ENCODE measurements around the gene CD81. TPM values are rescaled to one million over a fixed set of nuclear protein-coding genes. Genes with fewer than 3 reads are reported as not detected.

The CD81 gene, protein sequence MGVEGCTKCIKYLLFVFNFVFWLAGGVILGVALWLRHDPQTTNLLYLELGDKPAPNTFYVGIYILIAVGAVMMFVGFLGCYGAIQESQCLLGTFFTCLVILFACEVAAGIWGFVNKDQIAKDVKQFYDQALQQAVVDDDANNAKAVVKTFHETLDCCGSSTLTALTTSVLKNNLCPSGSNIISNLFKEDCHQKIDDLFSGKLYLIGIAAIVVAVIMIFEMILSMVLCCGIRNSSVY
- 100 to 1,000 TPM; 605 to 708 TPM for total RNA-seq
- polyA plus RNA-seq: 100 to 1,000 TPM; 412 to 679 TPM
- long read RNA-seq, donor 1, full-length matches to known transcripts: 457 of 502 reads
- long read RNA-seq, donor 1, partial matches to known transcripts: 20 of 502 reads
- long read RNA-seq, donor 1, other reads (novel, unspliced or antisense): 25 of 502 reads
- long read RNA-seq, donor 2, transcript CD81-206 (2 exons, 898 nt): minor isoform, 6 of 276 reads
- long read RNA-seq, donor 2, transcript CD81-204 (5 exons, 940 nt): minor isoform, 12 of 276 reads
- long read RNA-seq, donor 2, transcript CD81-207 (6 exons, 890 nt): minor isoform, 12 of 276 reads
- long read RNA-seq, donor 2, transcript CD81-201 (8 exons, 1,520 nt): major isoform, 114 of 276 reads
- long read RNA-seq, donor 2, partial matches to known transcripts: 132 of 276 reads
- long read RNA-seq, donor 2, other reads (novel, unspliced or antisense): 0 of 276 reads
- long read RNA-seq, donor 3, transcript CD81-207 (6 exons, 890 nt): minor isoform, 6 of 416 reads
- long read RNA-seq, donor 3, transcript CD81-204 (5 exons, 940 nt): minor isoform, 24 of 416 reads
- long read RNA-seq, donor 3, transcript CD81-206 (2 exons, 898 nt): minor isoform, 7 of 416 reads
- long read RNA-seq, donor 3, transcript CD81-201 (8 exons, 1,520 nt): major isoform, 239 of 416 reads
- long read RNA-seq, donor 3, partial matches to known transcripts: 118 of 416 reads
- long read RNA-seq, donor 3, other reads (novel, unspliced or antisense): 22 of 416 reads
- long read RNA-seq, donor 4, transcript CD81-207 (6 exons, 890 nt): minor isoform, 12 of 220 reads
- long read RNA-seq, donor 4, transcript CD81-206 (2 exons, 898 nt): minor isoform, 12 of 220 reads
- long read RNA-seq, donor 4, transcript CD81-204 (5 exons, 940 nt): minor isoform, 20 of 220 reads
- long read RNA-seq, donor 4, transcript CD81-201 (8 exons, 1,520 nt): major isoform, 125 of 220 reads
- long read RNA-seq, donor 4, partial matches to known transcripts: 43 of 220 reads
- long read RNA-seq, donor 4, other reads (novel, unspliced or antisense): 5 of 220 reads
- long read RNA-seq, donor 5, transcript CD81-201 (8 exons, 1,520 nt): major isoform, 553 of 849 reads
- long read RNA-seq, donor 5, transcript CD81-204 (5 exons, 940 nt): minor isoform, 13 of 849 reads
- long read RNA-seq, donor 5, transcript CD81-207 (6 exons, 890 nt): minor isoform, 7 of 849 reads
- long read RNA-seq, donor 5, partial matches to known transcripts: 235 of 849 reads
- long read RNA-seq, donor 5, other reads (novel, unspliced or antisense): 34 of 849 reads

DNA sequence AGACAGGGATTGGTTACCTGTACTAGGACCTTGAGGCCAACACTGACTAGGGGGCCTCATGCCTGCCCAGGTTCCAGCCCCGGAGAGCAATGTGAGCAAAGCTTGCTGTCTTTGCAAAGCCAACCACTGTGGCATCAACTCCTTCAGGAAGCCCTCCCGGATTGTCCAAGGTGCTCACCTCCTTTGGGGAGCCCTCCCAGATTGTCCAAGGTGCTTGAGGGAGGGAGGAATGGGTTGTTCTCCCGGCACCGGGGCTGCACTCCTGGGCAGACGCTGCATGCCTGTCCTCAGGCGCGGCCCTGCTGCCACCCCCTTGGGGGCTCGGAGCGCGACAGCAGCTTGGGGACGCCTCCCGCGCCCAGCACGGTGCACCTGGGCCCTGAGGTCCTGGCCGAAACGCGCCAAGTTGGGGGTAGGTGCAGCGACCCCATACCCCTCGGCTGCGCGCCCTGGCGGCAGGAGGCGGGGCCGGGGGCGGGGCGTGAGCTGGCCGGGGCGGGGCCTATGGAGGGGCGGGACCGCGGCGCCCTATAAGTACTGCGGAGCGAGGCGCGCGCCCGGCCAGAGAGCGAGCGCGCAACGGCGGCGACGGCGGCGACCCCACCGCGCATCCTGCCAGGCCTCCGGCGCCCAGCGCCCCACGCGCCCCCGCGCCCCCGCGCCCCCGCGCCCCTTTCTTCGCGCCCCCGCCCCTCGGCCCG is at the start of gene CD81:
CD81 (plus strand) TSS at position 560 of the 701 bp plus-strand sequence. CDS start 240 bp downstream, outside the sequence.
- H3K27me3 ChIP-seq (ENCODE audit: control insufficient read depth in 3 of 3, insufficient read depth in 3 of 3, low read length in 2 of 3): no peaks in the 10 kb centered on the region
- H3K27ac ChIP-seq (ENCODE audit: low read depth in 1 of 2, low read length in 1 of 2): peak within 1 kb of the TSS; percentile 98 to 99
- peak within 1 kb of the TSS; percentile 81 for H3K4me3 ChIP-seq
- WGBS, 2 donors: 7 to 13% methylated on average over 14 to 64 of the region's 65 CpGs
- DNase-seq: peak; percentile 63 to 78 (median 64)
- peak; percentile 68 for ATAC-seq (ENCODE audit: insufficient read depth, low FRiP score)
- H3K9me3 ChIP-seq (ENCODE audit: control insufficient read depth in 4 of 4, insufficient read depth in 3 of 4, low read length in 3 of 4): no peaks in the 10 kb centered on the region
- TF ChIP-seq, protein P1, sequence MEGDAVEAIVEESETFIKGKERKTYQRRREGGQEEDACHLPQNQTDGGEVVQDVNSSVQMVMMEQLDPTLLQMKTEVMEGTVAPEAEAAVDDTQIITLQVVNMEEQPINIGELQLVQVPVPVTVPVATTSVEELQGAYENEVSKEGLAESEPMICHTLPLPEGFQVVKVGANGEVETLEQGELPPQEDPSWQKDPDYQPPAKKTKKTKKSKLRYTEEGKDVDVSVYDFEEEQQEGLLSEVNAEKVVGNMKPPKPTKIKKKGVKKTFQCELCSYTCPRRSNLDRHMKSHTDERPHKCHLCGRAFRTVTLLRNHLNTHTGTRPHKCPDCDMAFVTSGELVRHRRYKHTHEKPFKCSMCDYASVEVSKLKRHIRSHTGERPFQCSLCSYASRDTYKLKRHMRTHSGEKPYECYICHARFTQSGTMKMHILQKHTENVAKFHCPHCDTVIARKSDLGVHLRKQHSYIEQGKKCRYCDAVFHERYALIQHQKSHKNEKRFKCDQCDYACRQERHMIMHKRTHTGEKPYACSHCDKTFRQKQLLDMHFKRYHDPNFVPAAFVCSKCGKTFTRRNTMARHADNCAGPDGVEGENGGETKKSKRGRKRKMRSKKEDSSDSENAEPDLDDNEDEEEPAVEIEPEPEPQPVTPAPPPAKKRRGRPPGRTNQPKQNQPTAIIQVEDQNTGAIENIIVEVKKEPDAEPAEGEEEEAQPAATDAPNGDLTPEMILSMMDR (IDR thresholded peaks at IDR 0.05; ENCODE audit: control extremely low read depth, extremely low read depth): no peak
- H3K4me1 ChIP-seq (ENCODE audit: control insufficient read depth in 5 of 5, insufficient read depth in 5 of 5, low read length in 5 of 5): peaks cover 11 to 39% (median 22%) of the 10 kb centered on the region in 5 donors
- peaks cover 0 to 4% (median 1%) of the 10 kb centered on the region in 4 donors for H3K36me3 ChIP-seq (ENCODE audit: control insufficient read depth in 4 of 4, insufficient read depth in 4 of 4, low read length in 4 of 4)
- H3K9ac ChIP-seq (ENCODE audit: insufficient read depth in 1 of 2, low read length in 2 of 2): peak within 1 kb of the TSS; percentile 94 to 99

DNA sequence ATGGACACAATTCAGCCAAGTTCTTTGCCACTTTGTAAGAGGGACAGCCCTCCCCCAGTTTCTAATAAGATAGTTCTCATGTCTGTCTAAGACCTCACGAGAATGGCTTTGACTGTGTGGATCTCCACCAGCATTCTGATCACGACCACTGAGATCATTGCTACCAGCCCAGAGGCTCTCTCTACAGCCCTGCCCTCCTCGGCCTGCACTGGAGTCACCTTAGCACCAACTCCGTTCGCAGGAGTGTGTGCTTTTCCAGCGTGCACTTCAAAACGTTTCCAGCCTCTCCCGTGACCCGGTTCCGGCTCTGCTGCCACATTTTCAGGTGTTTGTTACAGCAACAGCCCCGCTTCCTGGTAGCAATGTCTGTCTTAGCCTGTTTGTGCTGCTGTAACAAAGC is 49.1 kb upstream of the CD81 start:
- Histone ChIP-seq H3K27me3 (ENCODE audit: control insufficient read depth in 3 of 3, insufficient read depth in 3 of 3, low read length in 2 of 3) (no peaks in the 10 kb centered on the region), H3K9me3 (ENCODE audit: control insufficient read depth in 4 of 4, insufficient read depth in 3 of 4, low read length in 3 of 4) (no peaks in the 10 kb centered on the region), H3K4me1 (ENCODE audit: control insufficient read depth in 5 of 5, insufficient read depth in 5 of 5, low read length in 5 of 5) (no peaks in the 10 kb centered on the region), H3K4me3 (no peak overlapping the region), H3K36me3 (ENCODE audit: control insufficient read depth in 4 of 4, insufficient read depth in 4 of 4, low read length in 4 of 4) (no peaks in the 10 kb centered on the region), H3K9ac (ENCODE audit: insufficient read depth in 1 of 2, low read length in 2 of 2) (no peak overlapping the region), H3K27ac (ENCODE audit: low read depth in 1 of 2, low read length in 1 of 2) (no peak overlapping the region)
- ATAC-seq (ENCODE audit: insufficient read depth, low FRiP score) (no peak), DNase-seq (no peak)
- TF ChIP-seq, protein P1 (IDR thresholded peaks at IDR 0.05; ENCODE audit: control extremely low read depth, extremely low read depth): no peak
- WGBS, 2 donors: 75 to 90% methylated on average over 11 of the region's 11 CpGs

Data from lung (tissue), 16 donors.